ENCODE results near the gene ERMAP. TPM values are rescaled to one million over a fixed set of nuclear protein-coding genes. Genes with fewer than 3 reads are reported as not detected.

The ERMAP gene
- total and polyA plus RNA-seq, 2 of the 8 experiments (the other 6 are each of a cell fraction or from before 2014, with no cell fraction given), result 2.5 to 3.9 TPM

- TF ChIP-seq TAF7 (optimal IDR thresholded peaks at IDR 0.05; ENCODE audit: borderline replicate concordance, low read depth, low read length), result no peak
- no peak for TF ChIP-seq ATF2 (IDR thresholded peaks at IDR 0.05; ENCODE audit: low read length)
- TF ChIP-seq SAP30 (IDR thresholded peaks at IDR 0.05; ENCODE audit: insufficient read depth, insufficient replicate concordance, low read length), result no peak
- TF ChIP-seq ASH2L (IDR thresholded peaks at IDR 0.05; ENCODE audit: low read length), result no peak
- no peak for TF ChIP-seq EZH2 (IDR thresholded peaks at IDR 0.05; ENCODE audit: low read depth, low read length, severe bottlenecking)
Measured at GRCh38 chr1:42783092-42783491, 33.8 kb upstream of the ERMAP start (continued).

Data from H1 (cell line).